GM18909 (cell line): ENCODE measurements around the gene SETD6.
"Not testable (repeated sequence)": the region's sequence is repeated elsewhere in the genome, so short reads cannot be mapped to it uniquely, and the experiment has no call there.

Experiments used
- ATAC-seq: cut with Tn5 transposase; IDR thresholded peaks from one replicate; pipeline ENCODE4 v1.9.1; 2021; ENCODE audit warnings: mild to moderate bottlenecking; ENCODE audit not compliant: unreplicated experiment, poor library complexity

The SETD6 gene

DNA sequence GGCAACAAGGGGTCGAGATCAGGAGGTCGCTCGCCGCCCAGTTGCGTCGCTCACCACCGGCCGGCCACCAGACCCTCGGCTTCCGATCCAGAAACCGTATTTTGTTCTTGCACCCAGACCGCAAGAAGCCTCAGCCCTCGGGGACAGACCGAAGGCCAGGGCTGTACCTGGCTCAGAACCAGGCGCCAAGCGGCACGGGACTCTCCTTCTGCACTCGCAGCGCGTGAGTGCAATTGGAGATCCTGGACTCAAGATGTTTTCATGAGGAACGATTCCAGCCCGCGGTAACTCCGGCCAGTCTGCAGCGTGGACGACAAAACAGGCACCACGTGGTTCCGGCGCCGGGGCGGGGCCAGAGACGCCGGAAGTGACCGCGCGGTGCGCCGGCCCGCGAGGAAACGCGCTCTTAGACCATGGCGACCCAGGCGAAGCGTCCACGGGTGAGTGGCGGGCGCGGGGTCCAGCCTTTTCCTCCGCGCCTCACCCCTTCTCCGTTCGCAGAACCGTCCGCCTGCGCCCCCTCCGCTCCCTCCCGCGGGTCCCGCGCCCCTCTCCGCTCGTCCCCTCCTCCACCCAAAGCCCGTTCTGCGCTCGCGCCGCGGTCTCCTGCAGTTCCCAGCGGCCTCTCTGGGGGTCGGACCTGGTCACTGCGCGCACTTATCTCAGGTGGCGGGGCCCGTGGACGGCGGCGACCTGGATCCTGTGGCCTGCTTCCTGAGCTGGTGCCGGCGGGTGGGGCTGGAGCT is at the start of gene SETD6:
Gene SETD6 (plus strand): TSS at position 393 of the 746 bp plus-strand sequence. CDS start 21 bp downstream, at position 414.
- peak; percentile 76 for ATAC-seq

- ATAC-seq = no peak
These were observed 49.5 kb upstream of the SETD6 start for GRCh38 chr16:58465817-58466216.

DNA sequence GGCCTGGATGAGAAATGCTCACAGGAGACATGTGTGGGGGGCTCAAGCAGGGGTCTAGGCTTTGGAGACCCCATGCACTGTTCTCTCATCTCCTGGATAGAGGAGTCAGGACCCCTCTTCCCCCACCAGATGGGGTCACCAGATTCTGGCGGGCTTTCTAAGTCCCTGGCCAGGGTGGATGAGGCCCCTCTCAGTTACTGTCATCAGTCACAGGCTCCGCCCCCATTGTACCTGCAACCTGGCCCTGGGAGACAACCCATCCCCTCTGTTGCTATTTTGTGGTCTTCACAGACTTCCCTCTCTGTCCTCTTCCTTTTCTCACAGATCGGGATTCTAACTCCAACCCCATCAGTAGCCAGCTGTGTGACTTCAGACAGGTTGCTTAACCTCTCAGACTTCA is 48.9 kb upstream of the SETD6 start:
- ATAC-seq = no peak

GRCh38 chr16:58467905-58468304 is 47.4 kb upstream of the SETD6 start:
- ATAC-seq = no peak

DNA sequence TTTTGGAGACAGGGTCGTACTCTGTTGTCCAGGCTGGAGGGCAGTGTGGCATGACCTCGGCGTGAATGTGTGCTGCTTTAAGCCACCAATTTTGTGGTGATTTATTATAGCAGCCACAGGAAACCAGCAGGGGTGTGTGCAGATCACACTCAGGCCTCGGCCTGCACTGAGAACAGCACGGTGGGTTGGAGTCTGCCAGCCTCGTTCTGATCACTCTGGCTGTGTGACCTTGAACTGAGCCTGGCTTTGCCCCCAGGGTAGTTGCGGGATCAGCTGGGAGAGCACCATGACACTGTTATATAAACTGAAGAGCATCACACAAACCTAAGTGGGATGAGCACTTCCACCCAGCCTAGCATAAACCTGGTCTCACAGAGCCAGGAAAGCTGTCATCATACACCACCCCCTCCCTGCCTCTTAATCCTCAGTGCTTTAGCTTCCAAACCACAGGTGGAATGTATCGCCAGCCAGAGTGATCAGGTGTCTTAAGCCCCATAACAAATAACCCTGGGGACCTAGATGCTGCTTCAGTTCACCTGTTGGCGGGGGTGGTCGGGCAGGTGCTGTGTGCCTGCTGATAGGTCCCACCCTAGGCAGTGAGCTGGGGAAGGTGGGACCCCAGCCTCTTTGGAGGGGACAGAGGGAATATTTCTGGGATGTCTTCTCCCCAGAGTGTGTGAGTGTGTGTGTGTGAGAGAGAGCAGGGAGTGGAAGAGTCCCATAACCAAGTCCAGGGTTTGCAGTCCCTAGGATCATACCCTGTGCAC is 43.9 kb upstream of the SETD6 start:
- no peak for ATAC-seq

- ATAC-seq = no peak
These were observed 43.1 kb upstream of the SETD6 start for GRCh38 chr16:58472266-58472665.

GRCh38 chr16:58472827-58473226 is 42.5 kb upstream of the SETD6 start:
- ATAC-seq = no peak

DNA sequence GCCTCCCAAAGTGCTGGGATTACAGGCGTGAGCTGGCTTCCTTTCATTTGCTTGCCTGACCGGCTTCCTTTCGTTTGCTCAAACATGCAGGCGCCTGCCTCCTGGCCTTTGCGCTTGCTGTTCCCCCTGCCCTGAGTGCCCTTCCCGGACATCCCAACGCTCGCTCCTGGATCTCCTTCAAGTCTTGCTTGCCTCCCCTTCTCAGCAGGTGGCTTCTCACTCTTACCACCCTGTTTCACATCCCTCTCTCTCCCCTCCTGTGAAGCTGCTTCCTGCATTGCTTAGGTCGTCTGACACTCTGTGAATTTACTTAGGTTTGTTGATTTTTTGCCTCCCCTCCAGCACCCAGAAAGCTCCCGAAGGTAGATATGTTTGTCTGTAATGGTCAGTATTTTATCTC is 41.0 kb upstream of the SETD6 start:
- ATAC-seq = no peak

GRCh38 chr16:58475091-58475619 is 40.2 kb upstream of the SETD6 start:
- no peak for ATAC-seq

DNA sequence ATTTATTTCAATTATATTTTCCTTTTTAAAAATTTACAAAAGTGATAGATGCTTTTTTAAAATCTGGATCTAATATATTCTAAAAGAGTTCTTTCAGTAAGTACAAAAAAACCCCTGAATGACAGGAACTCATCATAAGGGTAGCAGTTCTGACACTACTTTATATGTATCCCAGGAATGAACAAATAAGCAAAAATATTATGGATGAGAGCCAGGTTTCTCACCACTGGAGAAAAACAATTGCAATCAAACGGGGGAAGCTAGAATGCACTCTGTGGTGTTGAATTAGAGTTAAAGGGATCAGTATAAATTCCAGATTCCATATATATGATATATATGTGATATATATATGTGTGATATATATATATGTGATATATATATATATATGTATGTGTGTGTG is 38.5 kb upstream of the SETD6 start:
- no peak for ATAC-seq

- no peak for ATAC-seq
These were observed 36.9 kb upstream of the SETD6 start for GRCh38 chr16:58478427-58478826.

GRCh38 chr16:58481226-58481869 is 34.0 kb upstream of the SETD6 start:
- ATAC-seq = no peak

- no peak for ATAC-seq
These were observed 33.4 kb upstream of the SETD6 start for GRCh38 chr16:58481931-58482330.

- no peak for ATAC-seq
These were observed 30.0 kb upstream of the SETD6 start for GRCh38 chr16:58485184-58485887.

DNA sequence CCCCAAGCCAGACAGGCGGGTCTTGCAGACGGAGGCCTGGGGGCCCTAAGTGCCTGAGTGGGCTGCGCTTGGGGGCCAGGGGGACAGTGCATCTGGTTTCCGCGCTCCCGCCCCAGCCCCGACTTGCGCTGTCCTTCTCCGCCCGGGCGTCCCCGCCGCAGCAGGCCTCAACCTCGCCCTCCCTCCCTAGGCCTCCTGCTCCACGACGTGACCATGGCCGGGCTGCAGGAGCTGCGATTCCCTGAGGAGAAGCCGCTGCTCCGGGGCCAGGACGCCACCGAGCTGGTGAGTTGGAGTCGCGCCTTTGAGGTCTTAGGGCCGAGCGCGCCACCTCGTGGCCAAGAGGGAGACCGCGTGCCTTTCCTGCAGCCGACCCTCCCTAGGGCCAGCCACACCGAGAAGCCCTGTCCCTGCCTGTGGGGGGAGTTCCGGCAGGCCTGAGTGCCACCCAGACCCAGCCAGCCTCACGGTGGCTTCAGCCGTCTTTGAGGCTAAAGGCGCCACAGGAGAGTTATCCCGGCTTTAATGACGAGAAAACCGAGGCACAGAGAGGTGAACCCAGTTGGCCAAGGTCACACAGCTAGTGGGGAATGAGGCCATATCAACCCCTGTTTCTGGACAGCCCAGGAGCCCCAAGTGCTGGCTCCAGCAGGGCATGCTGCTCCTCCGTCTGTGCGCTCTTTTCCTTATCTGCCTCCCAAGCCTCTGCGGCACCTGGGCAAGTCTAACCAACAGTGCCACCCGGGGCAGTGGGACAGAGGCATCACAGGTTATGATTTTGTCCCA is 27.6 kb upstream of the SETD6 start:
- peak; percentile 82 for ATAC-seq

GRCh38 chr16:58488531-58488930 is 26.8 kb upstream of the SETD6 start:
- no peak for ATAC-seq

GRCh38 chr16:58490065-58490464 is 25.3 kb upstream of the SETD6 start:
- ATAC-seq = no peak

- not testable (repeated sequence) for ATAC-seq
These were observed 24.8 kb upstream of the SETD6 start for GRCh38 chr16:58490539-58490938.

DNA sequence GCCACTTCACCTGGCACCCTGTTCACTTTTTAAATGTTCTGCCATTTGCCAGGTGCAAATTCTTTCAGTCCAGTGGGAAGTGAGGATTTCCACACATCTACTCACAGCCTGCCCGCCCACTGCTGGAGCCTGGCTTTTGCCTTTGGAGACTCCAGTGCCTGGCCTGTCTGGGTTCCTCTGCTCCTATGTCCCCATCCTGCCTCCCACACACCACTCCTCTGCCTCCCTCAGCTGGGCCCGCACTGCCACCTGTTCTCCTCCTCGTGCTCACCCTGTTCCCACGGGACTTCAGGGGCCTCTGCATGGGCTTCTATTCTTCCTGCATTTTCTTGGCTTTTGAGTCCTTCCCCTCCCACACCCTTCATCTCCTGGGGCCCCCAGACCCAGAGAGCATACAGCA is 23.3 kb upstream of the SETD6 start:
- ATAC-seq = no peak

DNA sequence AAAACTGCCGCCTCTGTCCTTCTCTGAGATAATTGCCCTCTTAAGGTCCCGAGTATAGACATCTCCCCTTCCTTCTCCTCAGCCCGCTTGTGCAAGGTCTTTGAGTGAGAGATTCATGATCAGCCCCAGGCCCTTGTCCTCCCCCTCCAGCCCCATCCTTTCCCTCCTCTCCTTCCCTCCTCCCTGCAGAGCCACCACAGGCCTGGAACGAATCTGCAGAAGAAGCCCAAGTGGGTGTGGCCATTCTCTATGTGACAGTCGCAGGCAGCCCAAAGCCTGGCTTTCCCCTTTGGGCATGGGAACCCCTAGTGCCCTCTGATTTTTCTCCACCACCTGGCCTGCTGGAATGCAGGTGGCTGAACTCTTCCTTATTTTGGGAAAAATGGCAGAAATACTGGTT is 22.6 kb upstream of the SETD6 start:
- no peak for ATAC-seq
